ENCODE measurements around the gene RAI14. TPM values are rescaled to one million over a fixed set of nuclear protein-coding genes. Genes with fewer than 3 reads are reported as not detected.
"Not testable (repeated sequence)": the region's sequence is repeated elsewhere in the genome, so short reads cannot be mapped to it uniquely, and the experiment has no call there.

RAI14 gene
- total RNA-seq, 4 donors from 2014 or later, result 1.1 to 3.6 (median 1.7) TPM

- Histone ChIP-seq H3K27ac (no peak overlapping the region), H3K9me3 (no peaks in the 10 kb centered on the region), H3K4me3 (no peak overlapping the region), H3K36me3 (no peaks in the 10 kb centered on the region), H3K27me3 (no peaks in the 10 kb centered on the region), H3K4me1 (no peaks in the 10 kb centered on the region)
- ATAC-seq (no peak), DNase-seq (no peak)
- in situ Hi-C loops (cut with MboI; ENCODE audit: low sequenced_read_pairs in 4 of 4) (no loop called here), intact Hi-C loops (cut with DNase I; ENCODE audit: low total_unique reads) (no loop called here)
- TF ChIP-seq POLR2A (IDR thresholded peaks at IDR 0.05), result no peak
- no peak for TF ChIP-seq CTCF (IDR thresholded peaks at IDR 0.05 in 4 of 5, conservative IDR thresholded peaks at IDR 0.05 in 1 of 5)
These were observed 99.8 kb downstream of the RAI14 start for GRCh38 chr5:34755926-34756325.

GRCh38 chr5:34756781-34757624, 100.9 kb downstream of the RAI14 start:
- Histone ChIP-seq H3K27ac (no peak overlapping the region), H3K27me3 (no peaks in the 10 kb centered on the region), H3K36me3 (no peaks in the 10 kb centered on the region), H3K9me3 (no peaks in the 10 kb centered on the region), H3K4me1 (peaks cover 0 to 3% of the 10 kb centered on the region in 2 donors), H3K4me3 (no peak overlapping the region)
- no peak for TF ChIP-seq CTCF (IDR thresholded peaks at IDR 0.05 in 4 of 5, conservative IDR thresholded peaks at IDR 0.05 in 1 of 5)
- no peak for TF ChIP-seq POLR2A (IDR thresholded peaks at IDR 0.05)
- no peak for ATAC-seq
- intact Hi-C loops (cut with DNase I; ENCODE audit: low total_unique reads) (no loop called here), in situ Hi-C loops (cut with MboI; ENCODE audit: low sequenced_read_pairs in 4 of 4) (no loop called here)
- no peak for DNase-seq

GRCh38 chr5:34758514-34758913, 102.4 kb downstream of the RAI14 start:
- ATAC-seq (no peak), DNase-seq (no peak)
- no peak overlapping the region for H3K4me3 ChIP-seq
- H3K27me3 ChIP-seq, result no peaks in the 10 kb centered on the region
- TF ChIP-seq CTCF (IDR thresholded peaks at IDR 0.05 in 4 of 5, conservative IDR thresholded peaks at IDR 0.05 in 1 of 5) (no peak), POLR2A (IDR thresholded peaks at IDR 0.05) (no peak)
- in situ Hi-C loops (cut with MboI; ENCODE audit: low sequenced_read_pairs in 4 of 4) (no loop called here), intact Hi-C loops (cut with DNase I; ENCODE audit: low total_unique reads) (no loop called here)
- no peaks in the 10 kb centered on the region for H3K9me3 ChIP-seq
- no peaks in the 10 kb centered on the region for H3K36me3 ChIP-seq
- H3K27ac ChIP-seq, result no peak overlapping the region
- H3K4me1 ChIP-seq, result peaks cover 0 to 4% of the 10 kb centered on the region in 2 donors

- intact Hi-C loops (cut with DNase I; ENCODE audit: low total_unique reads); H3K4me1 ChIP-seq; ATAC-seq; H3K4me3 ChIP-seq; in situ Hi-C loops (cut with MboI; ENCODE audit: low sequenced_read_pairs in 4 of 4); H3K27me3 ChIP-seq; H3K27ac ChIP-seq; H3K36me3 ChIP-seq; H3K9me3 ChIP-seq; DNase-seq: not testable (repeated sequence)
These were observed 103.1 kb downstream of the RAI14 start for GRCh38 chr5:34759213-34759612.

GRCh38 chr5:34765662-34766061, 109.5 kb downstream of the RAI14 start:
- ATAC-seq, result no peak
- H3K4me1 ChIP-seq, result peaks cover 0 to 4% of the 10 kb centered on the region in 2 donors
- no peaks in the 10 kb centered on the region for H3K36me3 ChIP-seq
- no peaks in the 10 kb centered on the region for H3K27me3 ChIP-seq
- no peak overlapping the region for H3K4me3 ChIP-seq
- no peak overlapping the region for H3K27ac ChIP-seq
- intact Hi-C loops (cut with DNase I; ENCODE audit: low total_unique reads) (no loop called here), in situ Hi-C loops (cut with MboI; ENCODE audit: low sequenced_read_pairs in 4 of 4) (no loop called here)
- no peak for TF ChIP-seq POLR2A (IDR thresholded peaks at IDR 0.05)
- no peak for TF ChIP-seq CTCF (IDR thresholded peaks at IDR 0.05 in 4 of 5, conservative IDR thresholded peaks at IDR 0.05 in 1 of 5)
- DNase-seq, result no peak
- H3K9me3 ChIP-seq, result no peaks in the 10 kb centered on the region
